D721Med (cell line): ENCODE measurements around the gene NPRL2.

Source experiments
- DNase-seq: peaks from one replicate; pipeline ENCODE4 v3.0.0; 2011; ENCODE audit warnings: low spot score; ENCODE audit not compliant: insufficient read length
- FAIRE-seq: peaks from 2 replicates; lab custom pipeline; 2011; peaks lifted over from hg19 to GRCh38; lab: Jason Lieb, UNC
- TF ChIP-seq, protein P1 (sequence below): IDR thresholded peaks from 2 replicates; pipeline ENCODE4 v1.5.1; 2012; ENCODE audit warnings: mild to moderate bottlenecking, control low read depth; ENCODE audit not compliant: insufficient read depth; ENCODE audit errors: missing control alignments

The NPRL2 gene

DNA sequence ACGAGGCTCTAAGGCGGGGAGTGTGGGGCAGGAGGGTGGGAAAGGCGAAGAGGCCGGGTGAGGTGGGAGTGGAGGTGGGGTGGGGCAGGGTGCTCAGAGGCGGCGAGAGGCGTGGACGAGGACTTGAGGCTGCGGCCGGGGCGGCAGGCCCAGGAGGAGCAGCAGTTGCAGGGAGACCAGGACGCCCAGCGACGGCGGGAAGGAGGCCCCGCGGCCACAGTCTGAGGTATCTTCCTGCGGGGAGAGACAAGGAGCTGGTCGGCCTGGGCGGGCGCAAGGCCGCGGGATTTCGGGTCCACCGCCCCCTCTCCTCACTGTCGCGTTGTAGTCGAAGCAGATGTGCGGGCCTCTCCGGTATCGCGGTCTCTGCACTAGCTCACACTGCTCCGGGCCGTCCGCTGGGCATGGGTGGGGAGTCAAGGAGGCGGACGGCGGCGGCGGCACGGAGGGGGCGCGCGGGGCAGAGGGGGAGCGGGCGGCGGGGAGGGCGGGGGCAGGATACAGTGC, 14.1 kb upstream of the NPRL2 start:
- DNase-seq (no peak), FAIRE-seq (no peak)
- TF ChIP-seq, protein P1, sequence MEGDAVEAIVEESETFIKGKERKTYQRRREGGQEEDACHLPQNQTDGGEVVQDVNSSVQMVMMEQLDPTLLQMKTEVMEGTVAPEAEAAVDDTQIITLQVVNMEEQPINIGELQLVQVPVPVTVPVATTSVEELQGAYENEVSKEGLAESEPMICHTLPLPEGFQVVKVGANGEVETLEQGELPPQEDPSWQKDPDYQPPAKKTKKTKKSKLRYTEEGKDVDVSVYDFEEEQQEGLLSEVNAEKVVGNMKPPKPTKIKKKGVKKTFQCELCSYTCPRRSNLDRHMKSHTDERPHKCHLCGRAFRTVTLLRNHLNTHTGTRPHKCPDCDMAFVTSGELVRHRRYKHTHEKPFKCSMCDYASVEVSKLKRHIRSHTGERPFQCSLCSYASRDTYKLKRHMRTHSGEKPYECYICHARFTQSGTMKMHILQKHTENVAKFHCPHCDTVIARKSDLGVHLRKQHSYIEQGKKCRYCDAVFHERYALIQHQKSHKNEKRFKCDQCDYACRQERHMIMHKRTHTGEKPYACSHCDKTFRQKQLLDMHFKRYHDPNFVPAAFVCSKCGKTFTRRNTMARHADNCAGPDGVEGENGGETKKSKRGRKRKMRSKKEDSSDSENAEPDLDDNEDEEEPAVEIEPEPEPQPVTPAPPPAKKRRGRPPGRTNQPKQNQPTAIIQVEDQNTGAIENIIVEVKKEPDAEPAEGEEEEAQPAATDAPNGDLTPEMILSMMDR: no peak

DNA sequence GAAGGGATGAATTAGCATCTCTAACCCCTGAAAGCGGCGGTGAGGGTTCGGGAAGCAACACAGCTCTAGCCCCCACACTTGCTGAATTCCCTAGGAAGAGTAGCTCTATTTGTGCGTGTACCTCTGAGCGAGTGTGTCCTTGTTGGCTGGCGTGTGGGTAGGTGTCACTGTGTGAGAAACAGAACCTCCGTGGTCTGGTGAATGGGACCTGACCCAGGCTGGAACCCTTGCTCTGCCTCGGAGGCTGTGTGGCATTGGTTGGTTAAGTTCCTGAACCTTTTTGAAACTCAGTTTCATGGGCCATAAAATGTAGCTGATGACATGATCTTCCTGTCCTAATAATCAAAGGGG, 9.2 kb upstream of the NPRL2 start:
- TF ChIP-seq, protein P1: no peak
- FAIRE-seq: no peak

DNA sequence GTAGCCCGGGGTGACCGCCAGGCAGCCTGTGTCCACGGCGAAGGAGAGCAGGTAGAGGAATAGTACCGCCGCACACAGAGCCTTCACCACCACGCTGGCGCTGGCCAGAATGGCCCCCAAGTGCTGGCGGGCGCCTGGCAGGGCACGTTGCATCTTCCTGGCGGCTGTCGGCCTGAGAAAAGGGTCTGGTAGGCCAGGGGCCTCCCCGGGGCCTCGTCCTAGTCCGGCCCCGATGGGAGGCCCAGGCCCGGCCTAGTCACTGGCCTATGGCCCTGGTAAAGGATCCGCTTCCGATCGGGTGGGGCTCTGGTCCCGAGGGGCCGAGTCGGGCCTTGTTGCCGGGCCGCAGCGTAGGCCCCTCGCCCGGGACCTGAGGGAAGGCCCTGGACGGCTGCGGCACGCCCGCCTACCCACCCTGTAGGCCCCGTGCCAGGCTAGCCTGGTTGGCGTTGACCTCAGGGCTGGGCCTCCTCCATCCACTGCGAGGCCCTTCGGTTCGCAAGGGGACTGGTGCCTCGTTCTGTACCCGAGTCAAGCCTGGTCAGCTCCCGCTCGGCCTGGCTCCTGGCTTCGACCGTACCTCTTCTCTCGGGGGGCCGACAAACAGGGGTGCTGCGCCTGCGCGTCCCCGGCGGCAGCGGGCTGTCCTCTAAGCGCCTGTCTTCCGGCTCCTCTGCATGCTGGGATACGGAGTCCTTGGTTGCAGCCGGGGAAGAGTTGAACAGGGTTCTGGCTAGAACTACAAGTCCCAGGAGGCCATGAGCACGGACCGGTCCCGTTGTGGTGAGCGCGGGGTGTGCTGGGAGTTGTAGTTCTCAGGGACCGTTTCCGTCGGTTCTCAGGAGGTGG, 8.6 kb upstream of the NPRL2 start, which contains the start of gene TMEM115:
TMEM115 (minus strand) TSS at position 611 of the 849 bp plus-strand sequence; CDS start at position 153, 458 bp downstream.
- FAIRE-seq (peak; percentile 44), DNase-seq (peak; percentile 98)
- TF ChIP-seq, protein P1: no peak

More for the DNA sequence above, 9.2 kb upstream of the NPRL2 start:
- no peak for DNase-seq

- no peak for FAIRE-seq
Observed at GRCh38 chr3:50358355-50358910, 7.9 kb upstream of the NPRL2 start.

DNA sequence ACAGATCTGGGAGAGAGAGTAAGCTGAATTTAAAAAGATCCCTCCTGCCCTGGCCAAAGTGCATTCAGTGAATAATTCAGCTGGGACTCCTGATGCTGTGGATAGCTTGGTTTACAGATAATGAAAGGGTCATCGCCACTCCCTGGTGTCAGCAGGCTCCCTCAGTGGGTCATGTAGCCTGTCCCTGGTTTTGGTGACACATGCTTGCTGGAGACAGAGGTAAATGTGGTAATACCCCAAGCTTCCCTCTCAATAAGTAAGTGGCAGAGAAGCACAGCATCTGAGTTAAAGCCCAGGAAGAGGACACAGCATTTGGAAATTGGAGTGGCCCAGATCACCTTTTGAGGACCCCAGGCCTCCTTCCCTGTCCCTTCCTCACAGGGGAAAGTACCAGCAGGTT, 6.9 kb upstream of the NPRL2 start:
- DNase-seq (no peak), FAIRE-seq (no peak)
- TF ChIP-seq, protein P1: no peak

More at GRCh38 chr3:50358355-50358910, 7.9 kb upstream of the NPRL2 start:
- no peak for DNase-seq
- TF ChIP-seq, protein P1: no peak

DNA sequence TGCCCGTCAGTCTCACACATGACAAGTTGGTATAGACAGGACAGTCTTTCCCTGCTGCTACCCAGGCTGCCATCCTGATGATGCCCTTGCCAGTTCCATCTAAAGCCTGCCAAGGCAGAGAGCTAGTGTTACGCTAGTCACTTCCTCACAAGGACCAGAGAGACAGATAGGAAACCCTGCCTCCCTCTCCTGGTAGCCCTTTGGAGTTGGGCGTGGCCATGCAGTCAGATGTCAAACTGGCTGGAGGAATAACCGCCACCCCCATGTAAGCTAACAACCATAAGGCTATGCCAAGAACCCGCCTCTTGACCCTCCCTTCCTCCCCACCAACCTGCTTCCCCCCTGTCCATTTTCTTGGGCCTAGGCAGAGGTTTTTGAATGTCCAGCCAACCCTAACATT, 6.0 kb upstream of the NPRL2 start:
- DNase-seq: no peak
- TF ChIP-seq, protein P1: no peak
- FAIRE-seq: no peak
